ENCODE measurements around the gene HOXD8.

The HOXD8 gene

GRCh38 chr2:176147800-176148496, 18.4 kb downstream of the HOXD8 start:
- peak; percentile 47 for DNase-seq

- DNase-seq = peak; percentile 38
Observed at GRCh38 chr2:176148751-176149421, 19.4 kb downstream of the HOXD8 start.

DNA sequence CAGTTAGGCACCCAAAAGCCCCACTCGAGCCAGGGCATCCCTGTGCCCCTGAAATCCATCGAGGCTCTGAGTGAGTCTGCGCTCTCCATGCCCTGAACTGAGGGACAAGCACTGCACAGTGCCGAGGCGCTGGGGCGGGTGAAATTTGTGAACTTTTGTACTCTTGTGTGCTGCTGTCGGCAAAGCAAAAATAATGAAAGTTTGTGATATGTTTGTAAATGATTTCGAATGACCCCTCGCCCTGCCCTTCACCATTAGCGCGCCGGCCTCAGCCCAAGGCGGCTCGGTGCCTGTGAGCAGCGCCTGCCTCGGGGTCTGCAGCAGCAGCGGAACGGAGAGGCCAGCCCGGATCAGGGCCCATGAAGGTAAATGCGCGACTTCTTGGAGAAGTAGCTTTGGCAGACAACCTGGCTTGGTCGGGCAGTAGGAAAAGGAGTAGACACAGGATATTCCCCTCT, 20.0 kb downstream of the HOXD8 start:
- peak; percentile 45 for DNase-seq

DNA sequence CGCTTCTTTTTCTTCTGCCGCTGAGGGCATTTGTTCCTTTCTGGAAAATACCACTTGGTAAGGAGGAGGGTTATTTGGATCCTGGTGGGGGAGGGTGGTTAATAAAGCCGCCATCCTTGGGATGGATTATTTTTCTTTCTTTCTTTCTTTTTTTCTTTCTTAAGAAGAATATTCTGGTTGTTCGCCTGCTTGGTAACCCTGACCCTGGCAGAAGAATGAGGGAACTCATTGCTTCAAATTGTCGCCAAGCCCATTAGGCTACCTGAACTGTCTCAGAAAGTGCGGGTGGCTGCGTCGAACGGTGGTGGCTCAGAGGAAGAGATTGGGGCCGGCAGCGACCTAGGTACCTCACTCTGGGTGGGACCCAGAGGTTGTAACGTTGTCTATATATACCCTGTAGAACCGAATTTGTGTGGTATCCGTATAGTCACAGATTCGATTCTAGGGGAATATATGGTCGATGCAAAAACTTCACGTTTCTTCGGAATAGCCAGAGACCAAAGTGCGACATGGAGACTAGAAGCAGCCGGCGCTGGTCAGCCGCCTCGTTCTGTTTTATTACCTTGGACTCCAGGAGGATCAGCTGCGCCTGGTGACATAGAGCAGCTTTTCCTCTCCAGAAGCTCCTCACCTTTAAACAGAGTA, 20.6 kb downstream of the HOXD8 start:
- DNase-seq = peak; percentile 46

DNA sequence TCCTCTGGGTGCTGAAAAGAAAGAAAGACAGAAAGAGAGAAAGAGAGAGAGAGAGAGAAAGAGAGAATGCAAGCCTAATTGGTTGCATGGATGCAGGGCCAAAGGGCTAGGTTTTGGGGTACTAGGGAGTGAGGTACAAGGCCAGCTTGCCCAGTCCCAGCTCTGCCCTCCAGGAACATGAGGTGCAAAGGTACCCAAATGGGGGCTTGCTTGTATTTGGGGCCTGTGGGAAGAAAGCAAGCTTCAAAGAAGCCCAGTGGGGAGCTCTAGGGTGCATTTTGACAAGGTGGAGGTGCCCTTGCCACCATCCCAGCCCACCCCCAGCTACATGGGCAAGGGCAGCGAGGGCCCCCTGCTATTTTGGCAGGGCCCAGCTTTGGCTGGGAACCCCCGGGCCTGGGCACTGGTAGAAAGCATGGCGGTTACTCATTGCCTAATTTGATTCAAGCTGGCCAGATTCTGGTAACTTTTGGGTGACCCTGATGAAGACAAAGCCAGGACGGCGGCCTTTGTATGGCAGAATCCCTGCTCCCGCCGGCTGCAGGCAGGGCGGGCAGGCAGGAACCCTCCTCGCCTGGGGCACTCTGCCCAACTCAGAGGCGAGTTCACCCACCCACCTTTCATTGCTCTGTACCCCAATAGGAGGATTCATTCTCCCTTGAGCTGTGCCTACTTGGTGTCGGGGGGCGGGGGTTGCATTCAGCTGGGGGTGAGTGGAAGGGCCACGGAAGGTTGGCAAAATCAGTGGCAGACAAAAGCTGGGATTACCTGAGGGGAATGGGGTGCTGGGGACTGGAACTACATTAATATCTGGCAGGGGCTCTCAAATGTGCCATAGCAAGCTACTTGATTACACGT, 21.3 kb downstream of the HOXD8 start:
- DNase-seq = peak; percentile 33

- DNase-seq = peak; percentile 51
Observed at GRCh38 chr2:176151442-176152287, 22.2 kb downstream of the HOXD8 start, which contains the start of gene HOXD4. HOXD4 (plus strand) TSS chr2:176151550; CDS start chr2:176151634, 84 bp downstream.

- DNase-seq = peak; percentile 49
Observed at GRCh38 chr2:176152350-176153181, 23.1 kb downstream of the HOXD8 start.

DNA sequence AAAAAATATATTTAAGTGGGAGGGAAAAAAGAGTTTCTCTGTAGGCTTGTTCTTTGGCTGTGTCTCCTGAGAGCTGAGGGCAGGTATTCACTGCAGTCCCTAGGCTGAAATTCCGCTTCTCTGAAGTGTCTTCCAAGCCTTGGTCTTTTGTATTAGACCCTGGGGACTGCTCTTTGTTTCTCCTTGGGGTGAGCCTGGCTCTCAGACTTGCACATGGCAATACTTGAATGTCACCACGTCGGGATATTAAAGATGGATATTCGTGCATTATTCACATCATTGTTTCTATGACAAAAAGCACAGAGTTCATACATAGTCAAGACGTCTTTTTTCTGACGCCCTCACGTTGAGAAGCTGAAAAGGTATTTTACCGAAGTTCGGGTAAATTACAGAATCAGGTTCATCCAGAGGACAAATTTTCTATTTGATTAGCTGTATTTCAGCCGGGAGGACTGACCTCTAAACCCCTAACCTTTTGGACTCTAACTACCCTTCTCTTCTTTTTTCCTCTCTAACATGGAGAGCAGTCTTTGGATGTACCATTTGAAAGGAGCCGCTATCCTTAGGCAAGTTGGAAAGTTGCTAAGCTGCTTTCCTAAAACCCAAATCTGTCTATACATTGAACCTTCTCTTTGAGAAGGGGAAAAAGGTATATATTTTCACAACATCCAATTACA, 25.2 kb downstream of the HOXD8 start:
- DNase-seq = no peak

DNA sequence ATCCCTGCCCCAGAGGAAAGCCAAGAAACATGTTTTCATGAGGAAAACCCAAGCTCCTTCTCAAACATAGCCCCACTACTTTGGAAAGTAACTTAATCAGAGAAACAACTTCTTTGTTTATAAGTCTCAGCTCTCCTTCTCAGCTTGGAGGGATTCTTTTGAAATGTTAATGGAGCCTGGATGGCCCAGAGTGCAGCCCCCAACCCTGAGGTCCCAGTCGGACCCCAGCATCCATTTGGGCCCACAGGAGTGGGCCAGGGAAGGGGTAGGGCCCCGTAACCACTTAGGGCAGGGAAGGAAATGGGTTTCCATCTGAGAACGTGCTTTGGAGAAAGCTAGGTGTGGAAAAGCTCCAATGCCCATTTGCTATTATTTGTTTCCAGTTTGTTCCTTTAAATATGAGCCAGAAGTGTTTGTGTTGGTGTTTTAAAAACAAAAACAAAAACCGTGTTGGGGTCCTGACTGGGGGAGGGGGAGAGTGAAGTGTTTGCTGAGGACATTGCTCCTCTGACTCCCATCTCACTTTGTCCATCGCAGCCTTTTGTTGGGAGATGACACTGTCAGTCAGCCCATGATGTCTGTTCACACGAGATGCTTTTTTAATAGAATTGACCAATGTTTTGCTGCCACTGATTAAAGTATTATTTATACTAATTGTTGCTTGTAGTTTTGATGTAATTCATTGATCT, 26.0 kb downstream of the HOXD8 start:
- DNase-seq = no peak

DNA sequence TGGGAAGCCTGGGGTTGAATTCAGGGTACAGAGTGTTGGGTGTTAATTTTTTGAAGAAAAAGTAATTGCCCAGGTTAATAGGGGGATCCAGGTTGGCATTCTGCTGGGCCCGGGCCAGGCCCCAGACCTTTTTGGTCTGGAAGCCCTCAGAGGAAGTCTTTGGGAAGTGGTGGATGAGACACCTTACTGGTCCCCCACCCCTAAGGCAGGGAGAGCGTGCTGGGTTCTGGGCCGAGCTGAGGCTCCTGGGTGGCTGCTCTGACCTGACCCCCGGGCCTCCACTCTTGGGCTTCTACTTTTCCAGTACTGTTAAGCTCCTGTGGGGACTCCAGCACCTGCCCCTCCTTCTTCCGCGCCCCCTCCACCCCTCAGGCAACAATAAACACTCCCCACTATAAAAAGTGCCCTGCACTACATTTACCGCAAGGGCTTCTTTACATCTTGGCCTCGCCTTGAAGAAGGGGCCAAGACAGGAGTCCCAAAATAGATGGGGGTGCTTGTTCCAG, 26.8 kb downstream of the HOXD8 start:
- no peak for DNase-seq

DNA sequence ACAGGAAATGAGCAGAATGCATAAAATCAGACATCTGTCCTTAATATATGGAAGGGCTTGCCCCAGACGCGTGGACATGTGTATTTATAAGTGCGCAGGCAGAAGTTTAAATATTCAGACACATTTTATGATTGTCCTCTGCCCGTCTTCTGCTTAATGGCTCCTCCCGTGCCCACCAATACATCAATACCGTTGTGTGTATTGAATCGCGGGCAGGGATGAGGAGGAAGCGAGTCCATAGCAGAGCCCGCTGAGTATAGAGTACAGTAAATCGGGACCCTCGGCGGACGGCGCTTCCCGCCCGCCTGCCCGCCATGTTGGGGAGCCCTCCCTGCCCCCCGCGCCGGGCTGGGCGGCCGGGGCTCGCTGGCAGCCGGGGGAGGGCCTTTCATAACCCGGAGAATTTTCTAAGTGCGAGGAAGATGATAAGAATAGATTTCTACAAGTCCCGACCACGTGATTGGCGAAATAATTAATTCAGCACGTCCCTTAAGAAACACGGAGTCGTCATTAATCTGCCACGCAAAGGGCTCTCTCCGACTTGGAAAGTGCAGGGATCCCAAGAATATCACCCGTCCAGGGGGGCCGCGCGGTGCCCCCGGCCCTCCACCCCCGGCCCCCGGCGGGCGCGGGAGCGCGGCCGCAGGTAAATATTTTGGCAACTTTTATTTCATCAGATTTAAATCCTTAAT, 27.4 kb downstream of the HOXD8 start, which contains the start of gene HOXD3:
HOXD3 (plus strand) TSS at position 501 of the 692 bp plus-strand sequence. CDS start 11,808 bp downstream, outside the sequence.
- DNase-seq = no peak

DNA sequence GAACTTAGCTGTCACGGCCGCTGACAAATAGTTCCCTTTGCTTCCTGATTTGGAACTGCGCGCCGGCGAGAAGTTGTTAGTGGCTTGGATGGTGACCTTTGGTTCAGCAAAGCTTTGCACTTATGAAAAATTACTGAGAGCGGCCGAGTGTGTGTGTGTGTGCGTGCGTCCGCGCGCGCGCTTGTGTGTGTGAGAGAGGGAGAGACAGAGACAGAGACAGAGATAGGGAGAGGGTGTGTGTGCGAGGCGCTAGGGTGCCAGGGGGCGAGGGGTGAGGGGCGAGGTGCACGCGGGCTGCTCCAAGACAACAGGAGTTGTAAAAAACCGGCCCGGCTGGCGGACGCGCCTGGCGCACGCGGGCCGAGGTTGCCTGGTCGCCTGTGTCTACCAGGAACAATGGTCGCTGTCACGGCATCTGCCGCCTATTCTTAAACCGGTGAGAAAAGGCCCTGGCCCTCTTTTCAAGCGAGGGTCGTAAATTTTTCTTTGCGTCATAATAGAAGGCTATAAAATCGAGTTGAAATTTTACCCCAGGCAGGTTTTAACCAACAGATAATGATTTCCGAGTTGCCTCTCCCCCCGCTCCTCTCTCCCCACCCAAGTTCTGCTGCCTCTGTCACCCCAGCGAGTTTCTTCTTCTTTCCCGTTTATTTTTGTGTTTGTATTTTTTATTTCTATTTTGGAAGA, 28.1 kb downstream of the HOXD8 start:
- DNase-seq = no peak

- no peak for DNase-seq
Observed at GRCh38 chr2:176158186-176158591, 28.7 kb downstream of the HOXD8 start.

- no peak for DNase-seq
Observed at GRCh38 chr2:176158855-176159662, 29.6 kb downstream of the HOXD8 start.

DNA sequence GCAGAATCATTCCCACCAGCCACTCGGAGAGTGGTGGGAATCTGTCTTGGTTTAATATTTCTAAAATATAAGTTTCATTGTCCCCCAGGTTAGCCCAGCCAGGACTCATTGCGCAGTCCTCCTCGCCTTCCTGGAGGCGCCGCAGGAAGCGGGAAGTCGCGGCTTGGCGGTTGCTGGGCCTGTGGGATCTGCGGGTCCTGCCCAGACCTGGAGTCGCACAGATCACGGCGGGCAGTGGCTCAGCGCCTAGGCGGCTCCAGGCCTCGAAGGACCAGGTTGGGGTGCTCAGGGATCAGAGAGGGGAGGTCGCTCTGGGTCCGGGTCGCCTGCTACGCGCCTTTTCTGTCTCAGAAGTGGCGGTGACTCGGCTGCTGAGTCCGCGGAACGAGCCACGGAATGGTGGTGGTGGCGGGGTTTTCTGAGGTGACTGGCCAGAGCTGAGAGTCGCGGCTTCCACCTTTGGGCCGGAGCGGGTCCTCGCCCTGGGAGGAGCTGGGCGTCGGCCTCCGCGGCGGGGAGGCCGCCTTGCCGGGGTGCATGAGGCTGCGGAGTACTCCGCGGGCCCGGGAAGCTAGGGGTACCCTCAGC, 30.3 kb downstream of the HOXD8 start:
- DNase-seq = no peak

GRCh38 chr2:176160251-176160985, 30.9 kb downstream of the HOXD8 start:
- DNase-seq = no peak
